BJ (cell line): Measurements from ENCODE around the gene TLR8. TPM values are rescaled to one million over a fixed set of nuclear protein-coding genes. Genes with fewer than 3 reads are reported as not detected.

Experiments used
- CTCF ChIA-PET: fragments of 350-600 bp; formaldehyde crosslinking; extraction: SDS; loops from one replicate; lab custom pipeline; 2021; ENCODE audit warnings: antibody characterized with exemption, inconsistent platforms; lab: Yijun Ruan, JAX
- POLR2A ChIA-PET: fragments of 300-600 bp; sonication (Branson Sonifier 250); formaldehyde crosslinking; extraction: SDS; loops from one replicate; lab custom pipeline; 2021; ENCODE audit warnings: antibody characterized with exemption; lab: Charles Lee
- DNase-seq: peaks from one replicate; pipeline ENCODE4 v3.0.0-alpha.2; 2011; ENCODE audit warnings: low read depth
- H3K27me3 ChIP-seq: 2 replicates; pipeline ENCODE4 v1.6.0; 2011; ENCODE audit warnings: low read length; ENCODE audit not compliant: control insufficient read depth, insufficient read depth
- H3K36me3 ChIP-seq: 2 replicates; pipeline ENCODE4 v1.5.1; 2011; ENCODE audit warnings: low read length; ENCODE audit not compliant: control insufficient read depth, insufficient read depth
- H3K4me3 ChIP-seq: 2 replicates; pipeline ENCODE4 v1.5.1; 2011; ENCODE audit warnings: low read depth, mild to moderate bottlenecking, control low read depth, low read length
- CTCF ChIP-seq: IDR thresholded peaks from 2 replicates; pipeline ENCODE4 v1.5.1; 2011; ENCODE audit warnings: low read depth, mild to moderate bottlenecking, control low read depth, inconsistent platforms, low read length, moderate library complexity; ENCODE audit not compliant: insufficient read depth
- polyA plus RNA-seq: library from polyadenylated mRNA; depleted of rRNA; stranded (reverse); fragments of >200 nt; gene quantifications from 2 replicates; pipeline ENCODE4 v1.2.3, GENCODE V29; 2011

Gene TLR8
- polyA plus RNA-seq, 1 experiment: not detected

- H3K4me3 ChIP-seq: no peak overlapping the region
- POLR2A ChIA-PET: no interaction called here
- TF ChIP-seq CTCF: no peak
- no peak for DNase-seq
- H3K27me3 ChIP-seq: no peaks in the 10 kb centered on the region
- no peaks in the 10 kb centered on the region for H3K36me3 ChIP-seq
- CTCF ChIA-PET: interaction anchor here (0.6 to 2.1 kb wide), 4 partner anchors 22 to 540 kb away, joined by 4 to 10 read pairs (median 4); no protein-coding TSS in a partner anchor
These were observed 42.9 kb downstream of the TLR8 start for GRCh38 chrX:12949205-12949926.

GRCh38 chrX:12949927-12950656 is 43.7 kb downstream of the TLR8 start:
- H3K27me3 ChIP-seq: no peaks in the 10 kb centered on the region
- POLR2A ChIA-PET: no interaction called here
- no peak for DNase-seq

GRCh38 chrX:12950851-12951594 is 44.6 kb downstream of the TLR8 start:
- no peaks in the 10 kb centered on the region for H3K27me3 ChIP-seq
- H3K36me3 ChIP-seq: no peaks in the 10 kb centered on the region
- ChIA-PET POLR2A (no interaction called here), CTCF (no interaction called here)
- TF ChIP-seq CTCF: no peak
- H3K4me3 ChIP-seq: no peak overlapping the region
- DNase-seq: no peak

More at GRCh38 chrX:12949927-12950656, 43.7 kb downstream of the TLR8 start:
- no peak overlapping the region for H3K4me3 ChIP-seq
- no peaks in the 10 kb centered on the region for H3K36me3 ChIP-seq
- no peak for TF ChIP-seq CTCF
- CTCF ChIA-PET: interaction anchor here (0.8 to 2.1 kb wide), 2 partner anchors 21 to 538 kb away, joined by 4 to 10 read pairs; no protein-coding TSS in a partner anchor

GRCh38 chrX:12951595-12951975 is 45.2 kb downstream of the TLR8 start:
- no peak for DNase-seq
- POLR2A ChIA-PET: no interaction called here
- no peak for TF ChIP-seq CTCF
- CTCF ChIA-PET: no interaction called here
- Histone ChIP-seq H3K27me3 (no peaks in the 10 kb centered on the region), H3K4me3 (no peak overlapping the region), H3K36me3 (no peaks in the 10 kb centered on the region)

- Histone ChIP-seq H3K27me3 (no peaks in the 10 kb centered on the region), H3K36me3 (no peaks in the 10 kb centered on the region), H3K4me3 (no peak overlapping the region)
- CTCF ChIA-PET: interaction anchor here (1.1 kb wide), 1 partner anchor 139 kb away, joined by 3 read pairs; no protein-coding TSS in a partner anchor
- no peak for DNase-seq
- POLR2A ChIA-PET: no interaction called here
- no peak for TF ChIP-seq CTCF
These were observed 47.0 kb downstream of the TLR8 start for GRCh38 chrX:12953420-12953819.
